Neural cell (in vitro differentiated cells): ENCODE measurements around the gene MS4A15. TPM values are rescaled to one million over a fixed set of nuclear protein-coding genes. Genes with fewer than 3 reads are reported as not detected.

Experiments
- H2AFZ ChIP-seq: fragments of 200-600, 300-800 bp; sonication (generic), shearing (Covaris generic); 2 replicates; pipeline ENCODE4 v1.6.0; 2014; ENCODE audit warnings: low read depth, mild to moderate bottlenecking, antibody characterized with exemption, low read length, moderate library complexity
- H3F3A ChIP-seq: fragments of 200-600 bp; shearing (Covaris generic); 2 replicates; pipeline ENCODE4 v1.6.1; 2016; ENCODE audit warnings: mild to moderate bottlenecking, moderate library complexity, mixed read lengths, antibody characterized with exemption, low read length; ENCODE audit not compliant: insufficient read depth, poor library complexity, severe bottlenecking
- H3K27ac ChIP-seq: fragments of 200-600, 300-800 bp; sonication (generic), shearing (Covaris generic); 2 replicates; pipeline ENCODE4 v1.5.1; 2014; ENCODE audit warnings: mild to moderate bottlenecking, low read length, moderate library complexity
- H3K27me3 ChIP-seq: fragments of 300-800, 200-600 bp; sonication (generic), shearing (Covaris generic); 2 replicates; pipeline ENCODE4 v1.6.0; 2014; ENCODE audit warnings: mild to moderate bottlenecking, low read depth, low read length, moderate library complexity; ENCODE audit not compliant: insufficient read depth
- H3K36me3 ChIP-seq: fragments of 300-800, 200-600 bp; sonication (generic), shearing (Covaris generic); 2 replicates; pipeline ENCODE4 v1.5.1; 2014; ENCODE audit warnings: mild to moderate bottlenecking, antibody characterized with exemption, low read length, moderate library complexity; ENCODE audit not compliant: insufficient read depth
- H3K4me2 ChIP-seq: fragments of 300-800, 200-600 bp; sonication (generic), shearing (Covaris generic); 2 replicates; pipeline ENCODE4 v1.6.0; 2014; ENCODE audit warnings: mild to moderate bottlenecking, low read length
- H3K4me3 ChIP-seq: fragments of 300-800, 200-600 bp; sonication (generic), shearing (Covaris generic); 2 replicates; pipeline ENCODE4 v1.5.1; 2014; ENCODE audit warnings: mild to moderate bottlenecking, low read length, moderate library complexity
- H3K79me2 ChIP-seq: fragments of 200-600 bp; shearing (Covaris generic); replicated peaks from 2 replicates; pipeline ENCODE4 v1.6.0; 2014; ENCODE audit warnings: mild to moderate bottlenecking, low read length, moderate library complexity; ENCODE audit not compliant: insufficient read depth
- H3K9ac ChIP-seq: fragments of 300-800, 200-600 bp; sonication (generic), shearing (Covaris generic); 2 replicates; pipeline ENCODE4 v1.6.1; 2016; ENCODE audit warnings: mild to moderate bottlenecking, low read length, mixed read lengths
- H3K9me2 ChIP-seq: fragments of 200-600 bp; shearing (Covaris generic); 2 replicates; pipeline ENCODE4 v1.6.1; 2016; ENCODE audit warnings: mild to moderate bottlenecking, low read length, mixed read lengths; ENCODE audit not compliant: insufficient read depth
- H3K9me3 ChIP-seq: fragments of 200-600, 300-800 bp; sonication (generic), shearing (Covaris generic); 2 replicates; pipeline ENCODE4 v1.6.1; 2016; ENCODE audit warnings: mild to moderate bottlenecking, mixed run types, low read length, moderate library complexity, mixed read lengths
- H4K20me1 ChIP-seq: fragments of 200-600 bp; shearing (Covaris generic); 2 replicates; pipeline ENCODE4 v1.6.1; 2016; ENCODE audit warnings: mild to moderate bottlenecking, mixed run types; ENCODE audit not compliant: insufficient read depth
- CTCF ChIP-seq: fragments of 450-650 bp; IDR thresholded peaks from 2 replicates; pipeline ENCODE4 v1.5.1; 2014; ENCODE audit warnings: antibody characterized with exemption, mild to moderate bottlenecking, moderate library complexity; ENCODE audit not compliant: poor library complexity, severe bottlenecking
- EP300 ChIP-seq: fragments of 450-650 bp; conservative IDR thresholded peaks from 2 replicates; pipeline ENCODE4 v1.6.1; 2014; ENCODE audit warnings: antibody characterized with exemption, mild to moderate bottlenecking, moderate library complexity; ENCODE audit not compliant: poor library complexity, severe bottlenecking
- EZH2 ChIP-seq: fragments of 200-600, 300-800 bp; shearing (Covaris generic), sonication (generic); IDR thresholded peaks from 2 replicates; pipeline ENCODE4 v1.6.1; 2014; ENCODE audit warnings: antibody characterized with exemption, low read length, borderline replicate concordance, mild to moderate bottlenecking; ENCODE audit not compliant: insufficient read depth, poor library complexity, severe bottlenecking
- MXI1 ChIP-seq: fragments of 450-650 bp; conservative IDR thresholded peaks from 2 replicates; pipeline ENCODE4 v1.6.1; 2014; ENCODE audit warnings: antibody characterized with exemption, mild to moderate bottlenecking; ENCODE audit not compliant: poor library complexity, severe bottlenecking
- POLR2AphosphoS5 ChIP-seq: IDR thresholded peaks from 2 replicates; pipeline ENCODE4 v1.6.1; 2012
- RAD21 ChIP-seq: fragments of 450-650 bp; conservative IDR thresholded peaks from 2 replicates; pipeline ENCODE4 v1.6.1; 2014; ENCODE audit warnings: antibody characterized with exemption, mild to moderate bottlenecking, moderate library complexity
- REST ChIP-seq: IDR thresholded peaks from 2 replicates; pipeline ENCODE4 v1.6.1; 2012; ENCODE audit warnings: borderline replicate concordance
- SMC3 ChIP-seq: fragments of 450-650 bp; conservative IDR thresholded peaks from 2 replicates; pipeline ENCODE4 v1.6.1; 2014; ENCODE audit warnings: antibody characterized with exemption, mild to moderate bottlenecking, moderate library complexity; ENCODE audit not compliant: poor library complexity
- TAF1 ChIP-seq: IDR thresholded peaks from 2 replicates; pipeline ENCODE4 v1.6.1; 2012; ENCODE audit warnings: low read depth
- polyA plus RNA-seq: library from polyadenylated mRNA; depleted of rRNA; stranded (reverse); fragments of >200 nt; gene quantifications from 2 replicates; pipeline ENCODE4 v1.2.3, GENCODE V29; 2014

The MS4A15 gene
- polyA plus RNA-seq, 1 donor from 2014 or later = not detected

GRCh38 chr11:60724420-60724819, 32.2 kb upstream of the MS4A15 start, which contains the start of gene MS4A18:
Gene MS4A18 (plus strand): TSS chr11:60724720.
- Histone ChIP-seq H3K4me3 (no peak within 1 kb of the TSS), H4K20me1 (no peaks in the 10 kb centered on the region), H3K4me2 (no peak within 1 kb of the TSS), H3K79me2 (no peaks in the 10 kb centered on the region), H3K9ac (no peak within 1 kb of the TSS), H3K9me2 (no peaks in the 10 kb centered on the region), H3K27ac (no peak within 1 kb of the TSS), H2AFZ (no peak within 1 kb of the TSS), H3F3A (no peaks in the 10 kb centered on the region), H3K27me3 (no peaks in the 10 kb centered on the region), H3K36me3 (no peaks in the 10 kb centered on the region), H3K9me3 (no peaks in the 10 kb centered on the region)
- no peak for TF ChIP-seq RAD21
- TF ChIP-seq REST = no peak
- TF ChIP-seq SMC3 = no peak
- TF ChIP-seq CTCF = no peak
- TF ChIP-seq TAF1 = no peak
- TF ChIP-seq EZH2 = no peak
- TF ChIP-seq POLR2AphosphoS5 = no peak
- TF ChIP-seq EP300 = no peak
- no peak for TF ChIP-seq MXI1

GRCh38 chr11:60725592-60725991, 31.1 kb upstream of the MS4A15 start:
- Histone ChIP-seq H3K9me2 (no peaks in the 10 kb centered on the region), H3F3A (no peaks in the 10 kb centered on the region), H3K4me3 (no peak overlapping the region), H4K20me1 (no peaks in the 10 kb centered on the region), H3K4me2 (no peak overlapping the region), H3K9me3 (no peaks in the 10 kb centered on the region), H3K27ac (no peak overlapping the region), H3K9ac (no peak overlapping the region), H3K36me3 (no peaks in the 10 kb centered on the region), H3K27me3 (no peaks in the 10 kb centered on the region), H2AFZ (no peak overlapping the region), H3K79me2 (no peaks in the 10 kb centered on the region)
- TF ChIP-seq EP300 (no peak), SMC3 (no peak), RAD21 (no peak), REST (no peak), TAF1 (no peak), MXI1 (no peak), EZH2 (no peak), POLR2AphosphoS5 (no peak), CTCF (no peak)
